ENCODE results near the gene RND3. TPM values are rescaled to one million over a fixed set of nuclear protein-coding genes. Genes with fewer than 3 reads are reported as not detected.

Gene RND3
- total and polyA plus RNA-seq, 2 of the 13 experiments (the other 11 are each of a cell fraction or from before 2014, with no cell fraction given): 0.13 to 0.42 TPM

- TF ChIP-seq HMGXB4 (CRISPR knock-in tag; IDR thresholded peaks at IDR 0.05; ENCODE audit: borderline replicate concordance in 1 of 2, low read depth in 1 of 2) (peak in 1 of 2 experiments; percentile 58; a peak in 1 of 4 replicates), ZNF572 (CRISPR knock-in tag; IDR thresholded peaks at IDR 0.05) (0 out of 2 replicates have a peak, but pooled peaks have one; percentile 33), ATF2 (CRISPR knock-in tag; IDR thresholded peaks at IDR 0.05) (no peak), GPBP1L1 (CRISPR knock-in tag; IDR thresholded peaks at IDR 0.05) (no peak), SP140L (CRISPR knock-in tag; IDR thresholded peaks at IDR 0.05; ENCODE audit: borderline replicate concordance) (no peak; the same call in 1 of the 2 replicates), MIER3 (CRISPR knock-in tag; IDR thresholded peaks at IDR 0.05; ENCODE audit: borderline replicate concordance) (peak; percentile 44; the same call in 1 of the 2 replicates), HNF1B (CRISPR knock-in tag; IDR thresholded peaks at IDR 0.05) (peak; percentile 47; the same call in 1 of the 2 replicates), CENPX (CRISPR knock-in tag; IDR thresholded peaks at IDR 0.05) (no peak), ZNF724P (CRISPR knock-in tag; IDR thresholded peaks at IDR 0.05; ENCODE audit: borderline replicate concordance) (no peak), NR3C1 (CRISPR knock-in tag; IDR thresholded peaks at IDR 0.05) (no peak), ZNF576 (CRISPR knock-in tag; IDR thresholded peaks at IDR 0.05) (no peak), ZNF891 (CRISPR knock-in tag; IDR thresholded peaks at IDR 0.05) (no peak), ZNF431 (CRISPR knock-in tag; IDR thresholded peaks at IDR 0.05; ENCODE audit: borderline replicate concordance, low read depth) (no peak), ZNF501 (CRISPR knock-in tag; IDR thresholded peaks at IDR 0.05) (0 out of 2 replicates have a peak, but pooled peaks have one; percentile 37), ATF1 (CRISPR knock-in tag; IDR thresholded peaks at IDR 0.05) (no peak), ZKSCAN1 (IDR thresholded peaks at IDR 0.05; ENCODE audit: low read length) (no peak), THAP8 (CRISPR knock-in tag; IDR thresholded peaks at IDR 0.05; ENCODE audit: borderline replicate concordance) (no peak), ZNF12 (CRISPR knock-in tag; IDR thresholded peaks at IDR 0.05) (no peak), ZNF615 (CRISPR knock-in tag; IDR thresholded peaks at IDR 0.05; ENCODE audit: borderline replicate concordance) (no peak), XRCC5 (optimal IDR thresholded peaks at IDR 0.05; ENCODE audit: low read length) (peak; percentile 97), GTF3A (CRISPR knock-in tag; conservative IDR thresholded peaks at IDR 0.05) (no peak), SCMH1 (CRISPR knock-in tag; IDR thresholded peaks at IDR 0.05; ENCODE audit: borderline replicate concordance) (no peak)
Observed at GRCh38 chr2:150487537-150488429, at the start of gene RND3 (continued).

Data from HepG2 (cell line).